Measurements from ENCODE around the gene PIK3C3. TPM values are rescaled to one million over a fixed set of nuclear protein-coding genes. Genes with fewer than 3 reads are reported as not detected.

PIK3C3 gene
- total RNA-seq, 4 donors from 2014 or later = 20.2 to 70.7 (median 45.2) TPM

DNA sequence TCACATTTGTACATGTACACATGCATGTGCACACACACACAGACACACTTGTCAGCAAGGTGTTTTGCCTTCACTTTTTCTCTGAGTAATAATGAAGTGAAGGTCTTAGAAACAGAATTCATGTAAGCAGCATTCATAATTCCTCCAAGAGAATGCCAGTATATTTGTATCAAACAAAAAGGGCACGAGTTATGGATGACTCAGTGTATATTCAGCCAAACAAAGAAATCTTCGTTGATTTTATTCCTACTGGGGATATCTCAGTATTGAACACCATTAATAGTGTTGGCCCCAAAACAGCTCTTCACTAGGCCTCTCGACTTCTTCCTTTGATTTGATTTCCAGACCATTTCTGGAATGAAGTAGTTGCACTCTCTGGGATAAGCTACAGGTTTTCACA lies 125.3 kb downstream of the PIK3C3 start:
- Histone ChIP-seq H3K4me3 (no peak overlapping the region), H3K9me3 (no peaks in the 10 kb centered on the region), H3K27ac (no peak overlapping the region), H3K4me1 (no peaks in the 10 kb centered on the region), H3K36me3 (peaks cover 0 to 28% (median 6%) of the 10 kb centered on the region in 4 donors), H3K27me3 (no peaks in the 10 kb centered on the region)
- DNase-seq = no peak
- in situ Hi-C loops (cut with MboI; ENCODE audit: low pct_ligation_motif_present in 1 of 4, low pct_unique_long_range_greater_than_20kb in 1 of 4, low sequenced_read_pairs in 3 of 4) = no loop called here
- no peak for TF ChIP-seq EP300 (IDR thresholded peaks at IDR 0.05; ENCODE audit: low read depth)
- no peak for TF ChIP-seq POLR2AphosphoS5 (IDR thresholded peaks at IDR 0.05)
- 80 to 86% methylated on average over 3 of the region's 3 CpGs for WGBS, 2 donors (ENCODE audit: low coverage in 1 of 2)
- intact Hi-C loops (cut with DNase I; ENCODE audit: low total_unique reads) = no loop called here

DNA sequence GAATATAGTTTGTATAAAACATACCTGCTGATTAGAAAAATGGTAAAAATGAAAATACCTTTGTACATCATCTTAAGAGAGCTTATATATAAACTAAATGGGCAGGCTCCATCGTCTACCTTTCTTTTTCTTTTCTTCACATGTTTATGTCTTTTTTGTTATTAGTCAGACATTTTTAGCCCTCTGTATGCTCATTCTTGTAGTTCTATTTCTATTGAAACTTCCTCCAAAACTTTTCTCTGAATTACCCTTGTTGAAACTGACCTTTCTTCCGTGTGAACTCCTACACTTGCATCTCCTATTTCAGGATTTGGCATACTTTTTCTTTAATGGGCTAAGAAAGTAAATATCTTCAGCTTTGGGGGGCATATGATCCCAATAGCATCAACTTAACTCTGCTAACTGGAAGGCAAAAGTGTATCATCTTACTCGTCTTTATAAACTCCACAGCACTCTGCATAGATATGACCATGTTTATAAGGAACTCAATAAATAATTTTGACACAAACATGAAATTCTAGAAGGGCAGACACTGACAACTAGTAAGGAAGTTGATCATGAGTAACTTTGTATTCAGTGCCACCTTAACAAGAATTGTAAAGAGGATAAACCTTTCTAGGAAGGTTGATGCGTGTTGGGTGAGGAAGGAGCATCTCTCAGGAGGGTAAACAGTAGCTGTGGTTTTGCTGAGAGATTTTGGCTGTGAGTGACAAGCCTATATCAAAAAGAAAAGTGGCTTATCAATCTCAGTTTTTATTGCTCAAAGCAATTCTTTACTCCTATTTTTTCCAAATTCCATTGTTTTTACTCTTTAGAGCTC lies 127.6 kb downstream of the PIK3C3 start:
- no peaks in the 10 kb centered on the region for H3K4me1 ChIP-seq
- peaks cover 0 to 28% (median 1%) of the 10 kb centered on the region in 4 donors for H3K36me3 ChIP-seq
- H3K27me3 ChIP-seq = no peaks in the 10 kb centered on the region
- H3K4me3 ChIP-seq = no peak overlapping the region
- intact Hi-C loops (cut with DNase I; ENCODE audit: low total_unique reads) = no loop called here
- no peak for TF ChIP-seq CTCF (IDR thresholded peaks at IDR 0.05)
- no peak for TF ChIP-seq POLR2A (IDR thresholded peaks at IDR 0.05)
- H3K9me3 ChIP-seq = no peaks in the 10 kb centered on the region
- no peak overlapping the region for H3K27ac ChIP-seq
- 84 to 97% methylated on average over 3 to 4 of the region's 4 CpGs for WGBS, 2 donors (ENCODE audit: low coverage in 1 of 2)
- in situ Hi-C loops (cut with MboI; ENCODE audit: low pct_ligation_motif_present in 1 of 4, low pct_unique_long_range_greater_than_20kb in 1 of 4, low sequenced_read_pairs in 3 of 4) = no loop called here
- DNase-seq = no peak

DNA sequence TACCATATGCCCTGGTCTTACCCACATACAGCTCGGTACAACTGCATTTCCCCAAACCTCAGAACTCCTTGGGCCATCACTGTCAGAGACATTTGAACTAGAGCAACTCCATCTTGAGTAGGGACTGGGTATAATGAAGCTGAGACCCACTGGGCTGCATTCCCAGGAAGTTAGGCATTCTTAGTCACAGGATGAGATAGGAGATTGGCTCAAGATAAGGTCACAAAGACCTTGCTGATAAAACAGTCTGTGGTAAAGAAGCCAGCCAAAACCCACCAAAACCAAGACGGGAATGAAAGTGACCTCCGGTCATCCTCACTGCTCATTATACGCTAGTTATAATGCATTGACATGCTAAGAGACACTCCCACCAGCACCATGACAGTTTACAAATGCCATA lies 131.3 kb downstream of the PIK3C3 start:
- Histone ChIP-seq H3K4me1 (no peaks in the 10 kb centered on the region), H3K36me3 (peaks cover 0 to 16% (median 0%) of the 10 kb centered on the region in 4 donors), H3K9me3 (no peaks in the 10 kb centered on the region), H3K27ac (no peak overlapping the region), H3K4me3 (no peak overlapping the region), H3K27me3 (no peaks in the 10 kb centered on the region)
- in situ Hi-C loops (cut with MboI; ENCODE audit: low pct_ligation_motif_present in 1 of 4, low pct_unique_long_range_greater_than_20kb in 1 of 4, low sequenced_read_pairs in 3 of 4) (no loop called here), intact Hi-C loops (cut with DNase I; ENCODE audit: low total_unique reads) (no loop called here)
- DNase-seq = no peak
- WGBS, 2 donors (ENCODE audit: low coverage in 1 of 2) = 94 to 96% methylated on average over 3 to 4 of the region's 4 CpGs
- no peak for TF ChIP-seq CTCF (IDR thresholded peaks at IDR 0.05)
- TF ChIP-seq POLR2AphosphoS5 (IDR thresholded peaks at IDR 0.05) = no peak

DNA sequence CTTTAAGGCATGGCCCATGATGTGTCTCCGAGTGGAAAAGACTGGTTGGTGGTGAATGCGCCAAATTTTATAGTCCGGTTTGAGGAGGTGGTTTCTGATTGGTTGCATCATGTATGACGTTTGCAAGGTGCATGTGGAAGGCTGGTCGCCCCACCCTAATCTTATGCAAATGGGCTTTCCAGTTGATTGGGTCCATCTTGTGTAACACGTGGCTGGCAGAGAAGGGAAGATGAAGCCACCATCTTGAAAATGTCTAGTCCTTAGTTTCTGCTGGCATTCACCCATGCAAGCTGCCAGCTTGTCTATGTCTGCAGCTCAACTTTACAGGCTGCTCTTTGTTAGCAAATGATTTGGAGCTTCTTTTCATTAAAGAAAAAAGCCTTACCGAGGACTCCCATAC lies 132.2 kb downstream of the PIK3C3 start:
- Histone ChIP-seq H3K27ac (no peak overlapping the region), H3K36me3 (peaks cover 0 to 7% (median 0%) of the 10 kb centered on the region in 4 donors), H3K4me1 (no peaks in the 10 kb centered on the region), H3K27me3 (no peaks in the 10 kb centered on the region), H3K9me3 (no peaks in the 10 kb centered on the region), H3K4me3 (no peak overlapping the region)
- WGBS, 2 donors (ENCODE audit: low coverage in 1 of 2) = 86 to 92% methylated on average over 5 to 7 of the region's 7 CpGs
- in situ Hi-C loops (cut with MboI; ENCODE audit: low pct_ligation_motif_present in 1 of 4, low pct_unique_long_range_greater_than_20kb in 1 of 4, low sequenced_read_pairs in 3 of 4) = no loop called here
- no peak for TF ChIP-seq POLR2AphosphoS5 (IDR thresholded peaks at IDR 0.05)
- TF ChIP-seq CTCF (IDR thresholded peaks at IDR 0.05) = no peak
- no peak for TF ChIP-seq EP300 (IDR thresholded peaks at IDR 0.05; ENCODE audit: low read depth)
- no peak for TF ChIP-seq POLR2A (IDR thresholded peaks at IDR 0.05)
- intact Hi-C loops (cut with DNase I; ENCODE audit: low total_unique reads) = no loop called here
- DNase-seq = no peak

DNA sequence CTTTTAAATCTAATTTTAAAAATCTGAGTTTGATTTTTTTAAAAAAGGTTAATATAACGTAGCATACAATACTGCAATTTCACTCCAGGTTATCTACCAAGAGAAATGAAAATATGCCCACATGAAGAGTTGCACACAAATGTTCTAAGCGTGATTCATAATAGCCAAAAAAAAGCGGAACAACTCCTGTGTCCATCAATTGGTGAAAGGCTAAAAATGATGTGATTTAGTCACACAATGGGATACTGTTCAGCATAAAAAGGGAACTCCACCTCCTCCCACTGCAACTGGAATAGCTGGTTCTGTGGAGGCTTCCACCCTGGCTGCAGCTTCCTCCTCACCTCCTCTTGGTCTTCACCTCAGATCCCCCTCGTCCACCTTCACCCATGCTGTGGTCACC lies 132.8 kb downstream of the PIK3C3 start:
- WGBS, 2 donors (ENCODE audit: low coverage in 1 of 2) = 92 to 95% methylated on average over 4 of the region's 4 CpGs
- in situ Hi-C loops (cut with MboI; ENCODE audit: low pct_ligation_motif_present in 1 of 4, low pct_unique_long_range_greater_than_20kb in 1 of 4, low sequenced_read_pairs in 3 of 4) = no loop called here
- H3K4me1 ChIP-seq = no peaks in the 10 kb centered on the region

More for the DNA sequence above, 132.8 kb downstream of the PIK3C3 start:
- intact Hi-C loops (cut with DNase I; ENCODE audit: low total_unique reads) = no loop called here
- no peaks in the 10 kb centered on the region for H3K27me3 ChIP-seq
- peaks cover 0 to 2% (median 0%) of the 10 kb centered on the region in 4 donors for H3K36me3 ChIP-seq
- TF ChIP-seq CTCF (IDR thresholded peaks at IDR 0.05) = no peak
- no peak for TF ChIP-seq POLR2A (IDR thresholded peaks at IDR 0.05)
- no peak for TF ChIP-seq POLR2AphosphoS5 (IDR thresholded peaks at IDR 0.05)
- no peak for TF ChIP-seq EP300 (IDR thresholded peaks at IDR 0.05; ENCODE audit: low read depth)
- no peak for DNase-seq
- no peaks in the 10 kb centered on the region for H3K9me3 ChIP-seq
- no peak overlapping the region for H3K27ac ChIP-seq
- H3K4me3 ChIP-seq = no peak overlapping the region
